ENCODE results near the gene ITGB3BP.
A peak's percentile ranks its signal among the peaks of the same experiment; 100 is the strongest.
"Not testable (repeated sequence)": the region's sequence is repeated elsewhere in the genome, so short reads cannot be mapped to it uniquely, and the experiment has no call there.

ITGB3BP gene

DNA sequence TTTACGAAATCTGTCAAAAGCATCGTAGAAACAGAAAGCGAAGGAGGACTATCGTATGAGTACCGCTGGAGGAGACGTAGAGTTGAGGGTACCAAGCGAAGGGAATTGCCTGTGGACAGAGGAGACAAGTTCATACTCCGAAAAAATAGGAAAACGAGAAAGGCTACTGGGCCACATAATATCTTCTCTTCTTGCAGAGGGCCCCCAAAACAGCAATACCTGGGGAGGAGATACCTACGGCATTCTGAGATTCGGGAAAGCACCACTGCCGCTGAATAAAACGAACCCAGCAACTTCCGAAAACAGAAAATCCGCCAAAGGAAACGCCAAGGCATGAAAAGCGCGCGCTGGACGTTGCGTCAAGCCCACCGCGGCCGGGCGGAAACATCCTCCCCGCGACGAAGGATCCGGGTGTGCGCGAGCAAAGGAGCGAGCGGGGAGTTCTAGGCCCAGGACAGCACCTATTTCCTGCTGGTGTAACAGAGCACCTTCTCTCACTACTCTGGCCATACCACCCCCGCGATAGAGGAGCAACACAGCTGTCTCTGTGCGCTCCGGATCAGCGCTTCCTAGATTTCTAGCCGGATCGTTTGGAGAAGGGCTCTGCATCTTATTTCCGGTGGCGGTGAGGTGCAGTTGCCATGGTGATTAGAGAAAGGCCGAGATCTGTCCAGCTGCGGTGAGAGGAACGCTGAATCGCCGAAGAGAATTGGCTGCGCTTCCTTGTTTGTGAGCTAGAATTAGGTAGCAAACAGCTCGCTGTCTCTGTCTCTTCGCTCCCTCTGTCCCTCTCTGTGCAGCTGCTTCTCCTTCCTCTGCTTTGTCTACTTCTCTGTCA lies at the start of gene ITGB3BP, which contains the start of gene EFCAB7:
ITGB3BP (minus strand) TSS at position 335 of the 838 bp plus-strand sequence; CDS start at position 243, 92 bp downstream.
EFCAB7 (plus strand) TSS at position 635 of the 838 bp plus-strand sequence. CDS start 2,048 bp downstream, outside the sequence.
- Histone ChIP-seq H4K20me1 (ENCODE audit: insufficient read depth, low read length) (no peaks in the 10 kb centered on the region), H3K27me3 (ENCODE audit: low read depth, low read length) (no peaks in the 10 kb centered on the region), H3K36me3 (replicated peaks; ENCODE audit: low read depth, low read length) (no peaks in the 10 kb centered on the region), H3K9ac (ENCODE audit: low read length) (peak within 1 kb of the TSS; percentile 82), H3K9me3 (ENCODE audit: insufficient read depth, low read length) (no peaks in the 10 kb centered on the region), H2AFZ (ENCODE audit: low read depth, low read length) (peak within 1 kb of the TSS; percentile 81), H3K79me2 (ENCODE audit: low read length) (peaks cover 35% of the 10 kb centered on the region), H3K27ac (ENCODE audit: low read length) (peak within 1 kb of the TSS; percentile 84), H3K4me2 (ENCODE audit: low read length) (peak within 1 kb of the TSS; percentile 79), H3K4me1 (ENCODE audit: low read length) (peaks cover 14% of the 10 kb centered on the region), H3K4me3 (ENCODE audit: low read length) (peak within 1 kb of the TSS; percentile 86)
- no peak for TF ChIP-seq CTCF (IDR thresholded peaks at IDR 0.05; ENCODE audit: low read depth, low read length)

- H4K20me1 ChIP-seq (ENCODE audit: insufficient read depth, low read length); H2AFZ ChIP-seq (ENCODE audit: low read depth, low read length); H3K27me3 ChIP-seq (ENCODE audit: low read depth, low read length); H3K79me2 ChIP-seq (ENCODE audit: low read length); H3K4me3 ChIP-seq (ENCODE audit: low read length); H3K27ac ChIP-seq (ENCODE audit: low read length); H3K9ac ChIP-seq (ENCODE audit: low read length); H3K36me3 ChIP-seq (replicated peaks; ENCODE audit: low read depth, low read length); H3K4me2 ChIP-seq (ENCODE audit: low read length); H3K4me1 ChIP-seq (ENCODE audit: low read length); H3K9me3 ChIP-seq (ENCODE audit: insufficient read depth, low read length): not testable (repeated sequence)
Measured at GRCh38 chr1:63572686-63573085, 49.7 kb upstream of the ITGB3BP start.

- no peaks in the 10 kb centered on the region for H3K79me2 ChIP-seq (ENCODE audit: low read length)
- H3K4me1 ChIP-seq (ENCODE audit: low read length) = peaks cover 8% of the 10 kb centered on the region
- H3K9ac ChIP-seq (ENCODE audit: low read length) = no peak overlapping the region
- no peaks in the 10 kb centered on the region for H3K36me3 ChIP-seq (replicated peaks; ENCODE audit: low read depth, low read length)
- no peak overlapping the region for H3K27ac ChIP-seq (ENCODE audit: low read length)
- H2AFZ ChIP-seq (ENCODE audit: low read depth, low read length) = no peak overlapping the region
- H3K4me3 ChIP-seq (ENCODE audit: low read length) = no peak overlapping the region
- H3K9me3 ChIP-seq (ENCODE audit: insufficient read depth, low read length) = no peaks in the 10 kb centered on the region
- TF ChIP-seq CTCF (IDR thresholded peaks at IDR 0.05; ENCODE audit: low read depth, low read length) (no peak), EZH2phosphoT487 (IDR thresholded peaks at IDR 0.05; ENCODE audit: low read depth) (no peak)
- peak overlapping the region; percentile 26; the same call in 1 of the 2 replicates for H3K4me2 ChIP-seq (ENCODE audit: low read length)
- no peaks in the 10 kb centered on the region for H4K20me1 ChIP-seq (ENCODE audit: insufficient read depth, low read length)
- H3K27me3 ChIP-seq (ENCODE audit: low read depth, low read length) = no peaks in the 10 kb centered on the region
Measured at GRCh38 chr1:63569640-63570316, 46.8 kb upstream of the ITGB3BP start.

GRCh38 chr1:63569068-63569467 lies 46.0 kb upstream of the ITGB3BP start:
- peak overlapping the region; percentile 26; the same call in 1 of the 2 replicates for H3K4me2 ChIP-seq (ENCODE audit: low read length)
- TF ChIP-seq EZH2phosphoT487 (IDR thresholded peaks at IDR 0.05; ENCODE audit: low read depth) (no peak), CTCF (IDR thresholded peaks at IDR 0.05; ENCODE audit: low read depth, low read length) (no peak)
- no peak overlapping the region for H3K27ac ChIP-seq (ENCODE audit: low read length)
- no peaks in the 10 kb centered on the region for H3K36me3 ChIP-seq (replicated peaks; ENCODE audit: low read depth, low read length)
- H3K4me1 ChIP-seq (ENCODE audit: low read length) = peaks cover 12% of the 10 kb centered on the region
- no peaks in the 10 kb centered on the region for H3K27me3 ChIP-seq (ENCODE audit: low read depth, low read length)
- no peak overlapping the region for H2AFZ ChIP-seq (ENCODE audit: low read depth, low read length)
- H4K20me1 ChIP-seq (ENCODE audit: insufficient read depth, low read length) = no peaks in the 10 kb centered on the region
- no peaks in the 10 kb centered on the region for H3K79me2 ChIP-seq (ENCODE audit: low read length)
- no peak overlapping the region for H3K4me3 ChIP-seq (ENCODE audit: low read length)
- H3K9ac ChIP-seq (ENCODE audit: low read length) = no peak overlapping the region
- H3K9me3 ChIP-seq (ENCODE audit: insufficient read depth, low read length) = no peaks in the 10 kb centered on the region
